ENCODE data around the gene FOXP1. TPM values are rescaled to one million over a fixed set of nuclear protein-coding genes. Genes with fewer than 3 reads are reported as not detected.
A peak's percentile ranks its signal among the peaks of the same experiment; 100 is the strongest.

The FOXP1 gene
- total and polyA plus RNA-seq, 2 of the 8 experiments (the other 6 are each of a cell fraction or from before 2014, with no cell fraction given), result 13.9 to 25.4 TPM

GRCh38 chr3:71497367-71497897 lies 86.1 kb downstream of the FOXP1 start:
- Histone ChIP-seq H3K4me1 (replicated peaks in 1 of 4; ENCODE audit: control insufficient read depth in 3 of 4, insufficient read depth in 4 of 4, low read length in 3 of 4) (peaks cover 10 to 27% (median 23%) of the 10 kb centered on the region in 4 experiments), H3K79me2 (ENCODE audit: control insufficient read depth in 1 of 2, insufficient read depth in 2 of 2, low read length in 2 of 2) (no peaks in the 10 kb centered on the region; a peak in 1 of 4 replicates), H3K23ac (ENCODE audit: insufficient read length) (no peak overlapping the region), H2BK12ac (ENCODE audit: low read depth, low read length) (peak overlapping the region; percentile 88; the same call in 1 of the 2 replicates), H4K5ac (ENCODE audit: insufficient read length, low read depth, low read length) (peak overlapping the region; percentile 51), H2BK20ac (ENCODE audit: low read length) (no peak overlapping the region), H2BK5ac (ENCODE audit: low read depth, low read length) (no peak overlapping the region), H3K9me3 (ENCODE audit: insufficient read depth in 2 of 2, low read depth in 1 of 2, low read length in 1 of 2) (no peaks in the 10 kb centered on the region), H2BK15ac (ENCODE audit: low read length) (no peak overlapping the region), H4K20me1 (replicated peaks in 1 of 2; ENCODE audit: control insufficient read depth in 1 of 2, insufficient read depth in 2 of 2, low read length in 2 of 2) (no peaks in the 10 kb centered on the region), H3K36me3 (ENCODE audit: control insufficient read depth in 2 of 4, insufficient read depth in 4 of 4, low read length in 3 of 4) (no peaks in the 10 kb centered on the region), H3K56ac (replicated peaks; ENCODE audit: insufficient read length, low read depth, low read length) (no peak overlapping the region), H3K4me2 (ENCODE audit: insufficient read depth in 1 of 2, low read depth in 2 of 2, low read length in 2 of 2) (peak overlapping the region; percentile 28 to 44; a peak in 3 of 4 replicates), H3K27me3 (replicated peaks in 1 of 4; ENCODE audit: control insufficient read depth in 3 of 4, extremely low read depth in 1 of 4, insufficient read depth in 3 of 4, low read length in 3 of 4) (no peaks in the 10 kb centered on the region), H2AK5ac (ENCODE audit: low read depth, low read length) (no peak overlapping the region), H3K23me2 (ENCODE audit: low read depth, low read length) (no peaks in the 10 kb centered on the region), H3K4ac (replicated peaks; ENCODE audit: insufficient read length, low read depth, low read length) (no peak overlapping the region), H4K8ac (ENCODE audit: extremely low read depth, insufficient read depth, low read length) (no peak overlapping the region), H3K4me3 (ENCODE audit: extremely low read depth in 1 of 4, insufficient read depth in 2 of 4, low read depth in 3 of 4, low read length in 4 of 4) (peak overlapping the region in 1 of 4 experiments; percentile 14; a peak in 1 of 8 replicates), H3K14ac (ENCODE audit: insufficient read length) (no peak overlapping the region), H3K18ac (ENCODE audit: extremely low read depth, low read length) (peak overlapping the region; percentile 64; the same call in 1 of the 2 replicates), H2BK120ac (replicated peaks; ENCODE audit: low read depth, low read length) (no peak overlapping the region), H2AFZ (ENCODE audit: low read length) (no peak overlapping the region), H3K79me1 (ENCODE audit: low read depth, low read length) (no peaks in the 10 kb centered on the region; the same call in 1 of the 2 replicates), H3K9ac (replicated peaks in 1 of 4; ENCODE audit: extremely low read depth in 1 of 4, low read depth in 3 of 4, low read length in 3 of 4) (no peak overlapping the region), H3K27ac (ENCODE audit: low read depth, low read length) (0 out of 2 replicates have a peak overlapping the region, but pooled peaks have one; percentile 75), H4K91ac (replicated peaks; ENCODE audit: insufficient read length, low read length) (peak overlapping the region; percentile 12)
- ChIA-PET POLR2A (ENCODE audit: partially characterized antibody) (interaction anchor here (0.6 to 1.3 kb wide), 6 partner anchors 9 to 87 kb away, joined by 3 to 4 read pairs (median 3); no protein-coding TSS in a partner anchor), CTCF (ENCODE audit: partially characterized antibody) (interaction anchor here (0.6 to 1.9 kb wide), 10 partner anchors 11 to 161 kb away, joined by 3 to 14 read pairs (median 3); no protein-coding TSS in a partner anchor)
- WGBS, 2 experiments (ENCODE audit: extremely low coverage in 1 of 2, insufficient coverage in 1 of 2, insufficient read length in 1 of 2, insufficient replicate concordance in 2 of 2, low coverage in 1 of 2, low lambda C conversion rate in 2 of 2, missing lambda C conversion rate in 1 of 2), result 63% methylated on average over 1 of the region's 1 CpG; no CpG with 5 or more reads in 1 of the 2 experiments
- FAIRE-seq, result peak; percentile 19
- DNase-seq (ENCODE audit: low read depth in 1 of 2, low spot score in 2 of 2), result peak in 1 of 2 experiments; percentile 23
- TF ChIP-seq HDAC2 (IDR thresholded peaks at IDR 0.05; ENCODE audit: borderline replicate concordance in 1 of 2, low read depth in 2 of 2, low read length in 2 of 2), result peak in 1 of 2 experiments; percentile 79; a peak in 1 of 4 replicates
- TF ChIP-seq POU5F1 (IDR thresholded peaks at IDR 0.05; ENCODE audit: low read depth, low read length), result no peak
- no peak for TF ChIP-seq GTF2F1 (IDR thresholded peaks at IDR 0.05; ENCODE audit: borderline replicate concordance, low read depth, low read length)
- TF ChIP-seq RBBP5 (IDR thresholded peaks at IDR 0.05; ENCODE audit: borderline replicate concordance, low read depth, low read length), result no peak
- TF ChIP-seq SP2 (IDR thresholded peaks at IDR 0.05; ENCODE audit: low read length), result no peak
- TF ChIP-seq RFX5 (IDR thresholded peaks at IDR 0.05; ENCODE audit: borderline replicate concordance, low read depth, low read length), result no peak
- no peak for TF ChIP-seq SIN3A (conservative IDR thresholded peaks at IDR 0.05 in 1 of 2, IDR thresholded peaks at IDR 0.05 in 1 of 2; ENCODE audit: low read depth in 1 of 2, low read length in 2 of 2)
- no peak for TF ChIP-seq YY1 (IDR thresholded peaks at IDR 0.05; ENCODE audit: low read depth, low read length)

Data from H1 (cell line).